SJSA1 (cell line): Measurements from ENCODE around the gene BCS1L. TPM values are rescaled to one million over a fixed set of nuclear protein-coding genes. Genes with fewer than 3 reads are reported as not detected.

Experiments used
- DNase-seq, 2 experiments: peaks; one replicate each; pipeline ENCODE4 v3.0.0-alpha.2; 2015 to 2020; ENCODE audit warnings: low spot score in 2 of 2, low read depth in 1 of 2
- H3K27ac ChIP-seq: fragments of 250-450 bp; sonication (Bioruptor Pico); 2 replicates; pipeline ENCODE4 v1.5.1; 2020; ENCODE audit warnings: mild to moderate bottlenecking, moderate library complexity
- H3K27me3 ChIP-seq: fragments of 250-450 bp; sonication (Bioruptor Pico); replicated peaks from 2 replicates; pipeline ENCODE4 v1.5.1; 2020; ENCODE audit warnings: mild to moderate bottlenecking, moderate library complexity
- H3K36me3 ChIP-seq: fragments of 250-450 bp; sonication (Bioruptor Pico); 2 replicates; pipeline ENCODE4 v1.5.1; 2020; ENCODE audit warnings: mild to moderate bottlenecking
- H3K4me1 ChIP-seq: fragments of 250-450 bp; sonication (Bioruptor Pico); replicated peaks from 2 replicates; pipeline ENCODE4 v1.6.1; 2021; ENCODE audit warnings: mild to moderate bottlenecking
- H3K4me3 ChIP-seq: fragments of 250-450 bp; sonication (Bioruptor Pico); 2 replicates; pipeline ENCODE4 v1.5.1; 2020; ENCODE audit warnings: mild to moderate bottlenecking
- H3K9me3 ChIP-seq: fragments of 250-450 bp; sonication (Bioruptor Pico); replicated peaks from 2 replicates; pipeline ENCODE4 v1.5.1; 2020; ENCODE audit warnings: mild to moderate bottlenecking
- total RNA-seq: library from RNA; depleted of rRNA; stranded (reverse); fragments of >200 nt; shearing (Covaris generic); gene quantifications from 2 replicates; pipeline ENCODE4 v1.2.3, GENCODE V29; 2014; rRNA removed

BCS1L gene
- total RNA-seq, 1 experiment from 2014 or later, result 35.8 TPM

DNA sequence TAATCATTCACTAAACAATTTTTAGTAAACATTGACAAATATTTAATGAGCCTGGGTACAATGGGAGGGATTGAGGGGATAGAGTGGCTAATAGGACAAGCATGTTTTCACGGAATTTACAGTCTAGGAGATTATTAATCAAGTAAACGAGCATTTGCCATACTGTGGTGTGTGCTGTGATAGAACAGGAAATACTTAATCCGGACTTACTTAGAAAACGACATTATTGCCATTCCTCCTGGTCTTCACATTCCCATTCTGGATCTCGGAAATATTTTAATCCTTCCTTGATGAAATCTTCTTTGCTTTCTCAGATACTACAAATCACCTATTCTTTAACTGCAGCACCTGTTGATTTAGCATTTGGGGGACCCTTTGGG lies 52.1 kb downstream of the BCS1L start:
- no peak for DNase-seq
- peak overlapping the region; percentile 85 for H3K4me3 ChIP-seq
- H3K27ac ChIP-seq, result peak overlapping the region; percentile 62
- H3K4me1 ChIP-seq, result peaks cover 7% of the 10 kb centered on the region
- peaks cover 15% of the 10 kb centered on the region for H3K36me3 ChIP-seq
- H3K27me3 ChIP-seq, result no peaks in the 10 kb centered on the region
- H3K9me3 ChIP-seq, result no peaks in the 10 kb centered on the region

Other genes with a start within 250 kb of the BCS1L start
- gene VIL1, start 240.6 kb upstream of the BCS1L start, total RNA-seq, result not detected in 2 replicates
- 16.2 and 19.2 TPM in 2 replicates for gene USP37, start 91.3 kb upstream of the BCS1L start, total RNA-seq
- 84.6 and 98.9 TPM in 2 replicates for gene CNOT9, start 90.8 kb upstream of the BCS1L start, total RNA-seq
- gene PLCD4, start 51.8 kb upstream of the BCS1L start, total RNA-seq, result not detected in 2 replicates
- 6.9 and 7.2 TPM in 2 replicates for gene ZNF142, start 60 bp upstream of the BCS1L start, total RNA-seq
- gene RNF25, start 12.3 kb downstream of the BCS1L start, total RNA-seq, result 29.8 and 40.5 TPM in 2 replicates
- 7.9 and 8.5 TPM in 2 replicates for gene STK36, start 12.4 kb downstream of the BCS1L start, total RNA-seq
- 6.4 and 11.0 TPM in 2 replicates for gene TTLL4, start 51.2 kb downstream of the BCS1L start, total RNA-seq
- gene CYP27A1, start 122.5 kb downstream of the BCS1L start, total RNA-seq, result 4.1 and 5.5 TPM in 2 replicates
- not detected in 2 replicates for gene PRKAG3, start 172.1 kb downstream of the BCS1L start, total RNA-seq
- not detected in 2 replicates for gene WNT6, start 200.1 kb downstream of the BCS1L start, total RNA-seq
- gene WNT10A, start 221.2 kb downstream of the BCS1L start, total RNA-seq, result not detected in 2 replicates